ENCODE measurements around the gene FTCD. TPM values are rescaled to one million over a fixed set of nuclear protein-coding genes. Genes with fewer than 3 reads are reported as not detected.

FTCD gene, protein sequence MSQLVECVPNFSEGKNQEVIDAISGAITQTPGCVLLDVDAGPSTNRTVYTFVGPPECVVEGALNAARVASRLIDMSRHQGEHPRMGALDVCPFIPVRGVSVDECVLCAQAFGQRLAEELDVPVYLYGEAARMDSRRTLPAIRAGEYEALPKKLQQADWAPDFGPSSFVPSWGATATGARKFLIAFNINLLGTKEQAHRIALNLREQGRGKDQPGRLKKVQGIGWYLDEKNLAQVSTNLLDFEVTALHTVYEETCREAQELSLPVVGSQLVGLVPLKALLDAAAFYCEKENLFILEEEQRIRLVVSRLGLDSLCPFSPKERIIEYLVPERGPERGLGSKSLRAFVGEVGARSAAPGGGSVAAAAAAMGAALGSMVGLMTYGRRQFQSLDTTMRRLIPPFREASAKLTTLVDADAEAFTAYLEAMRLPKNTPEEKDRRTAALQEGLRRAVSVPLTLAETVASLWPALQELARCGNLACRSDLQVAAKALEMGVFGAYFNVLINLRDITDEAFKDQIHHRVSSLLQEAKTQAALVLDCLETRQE
- total RNA-seq, result not detected in 2 replicates

DNA sequence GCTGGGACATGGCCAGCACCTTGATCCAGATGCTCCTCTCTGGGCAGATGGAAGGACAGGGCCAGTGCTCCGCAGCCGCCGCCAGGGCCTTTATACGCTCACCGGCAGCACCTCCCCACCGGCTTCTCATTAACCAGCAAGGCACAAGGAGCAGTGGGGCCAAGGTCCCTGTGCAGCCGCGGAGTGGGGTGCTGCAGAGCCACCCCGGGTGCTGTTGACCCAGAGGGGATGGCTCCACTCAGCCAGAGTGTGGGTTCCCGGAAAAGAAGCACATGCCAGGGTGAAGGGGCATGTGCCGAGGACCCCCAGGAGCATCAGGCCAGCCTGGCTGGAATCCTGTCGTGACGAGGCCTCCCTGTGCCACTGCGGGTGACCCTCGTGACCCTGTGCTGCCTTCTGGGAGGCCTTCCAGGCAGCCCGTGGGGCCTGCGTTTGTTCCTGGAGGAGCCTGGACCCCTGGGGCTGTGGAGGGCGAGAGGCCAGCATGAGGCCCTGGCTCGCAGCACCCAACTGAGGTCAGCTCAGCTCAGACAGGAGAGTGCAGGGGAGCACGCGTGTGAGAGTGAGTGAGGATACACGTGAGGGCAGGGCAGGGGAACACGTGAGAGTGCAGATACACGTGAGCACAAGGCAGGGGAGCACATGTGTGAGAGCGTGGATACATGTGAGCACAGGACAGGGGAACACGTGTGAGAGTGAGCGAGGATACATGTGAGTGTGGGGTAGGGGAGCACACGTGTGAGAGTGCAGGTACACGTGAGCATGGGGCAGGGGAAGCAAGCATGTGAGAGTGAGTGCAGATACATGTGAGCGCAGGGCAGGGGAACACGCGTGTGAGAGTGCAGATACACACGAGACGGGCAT, at the start of gene FTCD:
FTCD (minus strand) TSS at position 66 of the 864 bp plus-strand sequence; CDS start at position 10, 56 bp downstream.

GRCh38 chr21:46183910-46184624, 28.7 kb upstream of the FTCD start, which contains the start of gene SPATC1L:
Gene SPATC1L (minus strand): TSS chr21:46184459. CDS start chr21:46182816, 1,643 bp downstream.

GRCh38 chr21:46097336-46098293, 57.8 kb downstream of the FTCD start, which contains the start of gene COL6A2:
Gene COL6A2 (plus strand): TSS chr21:46098112.

Other genes starting within 250 kb of the FTCD start
- 10.2 and 78.6 TPM in 2 replicates for gene COL6A1, start 173.8 kb downstream of the FTCD start, total RNA-seq
- gene COL6A2, start 57.5 kb downstream of the FTCD start, total RNA-seq, result 5.5 and 72.0 TPM in 2 replicates
- 4.8 and 8.0 TPM in 2 replicates for gene SPATC1L, start 28.9 kb upstream of the FTCD start, total RNA-seq
- 142 and 182 TPM in 2 replicates for gene LSS, start 73.2 kb upstream of the FTCD start, total RNA-seq
- gene MCM3AP, start 130.0 kb upstream of the FTCD start, total RNA-seq, result 47.0 and 49.0 TPM in 2 replicates
- 14.9 and 15.7 TPM in 2 replicates for gene YBEY, start 130.8 kb upstream of the FTCD start, total RNA-seq
- 3.8 and 6.5 TPM in 2 replicates for gene C21orf58, start 168.3 kb upstream of the FTCD start, total RNA-seq
- 15.4 and 17.3 TPM in 2 replicates for gene PCNT, start 168.6 kb upstream of the FTCD start, total RNA-seq

All from hair follicular keratinocyte (primary cell).